IPS-18a (cell line): ENCODE results near the gene ANKRD44.

Source experiments
- H3K27ac ChIP-seq: one replicate; pipeline ENCODE4 v1.5.1; 2013; ENCODE audit warnings: low read length
- H3K27me3 ChIP-seq: one replicate; pipeline ENCODE4 v1.6.1; 2013; ENCODE audit warnings: mild to moderate bottlenecking, low read length; ENCODE audit not compliant: control insufficient read depth, insufficient read depth
- H3K36me3 ChIP-seq: one replicate; pipeline ENCODE4 v1.6.1; 2013; ENCODE audit warnings: low read depth, low read length; ENCODE audit not compliant: control insufficient read depth
- H3K4me1 ChIP-seq: one replicate; pipeline ENCODE4 v1.6.1; 2013; ENCODE audit warnings: low read depth, low read length; ENCODE audit not compliant: control insufficient read depth
- H3K4me3 ChIP-seq: one replicate; pipeline ENCODE4 v1.5.1; 2013; ENCODE audit warnings: low read length
- H3K9ac ChIP-seq: one replicate; pipeline ENCODE4 v1.6.1; 2013; ENCODE audit warnings: mild to moderate bottlenecking, low read length, moderate library complexity
- H3K9me3 ChIP-seq: one replicate; pipeline ENCODE4 v1.6.1; 2013; ENCODE audit warnings: low read depth, low read length; ENCODE audit not compliant: control insufficient read depth

ANKRD44 gene

GRCh38 chr2:197107291-197108269 lies 203.0 kb downstream of the ANKRD44 start:
- Histone ChIP-seq H3K36me3 (no peaks in the 10 kb centered on the region), H3K4me3 (no peak overlapping the region), H3K27ac (no peak overlapping the region), H3K9me3 (no peaks in the 10 kb centered on the region), H3K4me1 (no peaks in the 10 kb centered on the region), H3K9ac (no peak overlapping the region), H3K27me3 (no peaks in the 10 kb centered on the region)

- H3K27ac ChIP-seq: no peak overlapping the region
- H3K27me3 ChIP-seq: no peaks in the 10 kb centered on the region
- no peaks in the 10 kb centered on the region for H3K9me3 ChIP-seq
- H3K9ac ChIP-seq: no peak overlapping the region
- no peak overlapping the region for H3K4me3 ChIP-seq
- no peaks in the 10 kb centered on the region for H3K36me3 ChIP-seq
- no peaks in the 10 kb centered on the region for H3K4me1 ChIP-seq
Measured at GRCh38 chr2:197103363-197103762, 207.2 kb downstream of the ANKRD44 start.

GRCh38 chr2:197102231-197102630 lies 208.3 kb downstream of the ANKRD44 start:
- no peaks in the 10 kb centered on the region for H3K9me3 ChIP-seq
- no peaks in the 10 kb centered on the region for H3K4me1 ChIP-seq
- no peaks in the 10 kb centered on the region for H3K36me3 ChIP-seq
- H3K27me3 ChIP-seq: no peaks in the 10 kb centered on the region
- H3K9ac ChIP-seq: no peak overlapping the region
- H3K4me3 ChIP-seq: no peak overlapping the region
- no peak overlapping the region for H3K27ac ChIP-seq

- no peaks in the 10 kb centered on the region for H3K9me3 ChIP-seq
- H3K4me1 ChIP-seq: no peaks in the 10 kb centered on the region
- H3K27me3 ChIP-seq: no peaks in the 10 kb centered on the region
- no peak overlapping the region for H3K4me3 ChIP-seq
- no peak overlapping the region for H3K9ac ChIP-seq
- no peak overlapping the region for H3K27ac ChIP-seq
- H3K36me3 ChIP-seq: no peaks in the 10 kb centered on the region
Measured at GRCh38 chr2:197101519-197101918, 209.1 kb downstream of the ANKRD44 start.

- Histone ChIP-seq H3K9ac (no peak overlapping the region), H3K36me3 (no peaks in the 10 kb centered on the region), H3K9me3 (no peaks in the 10 kb centered on the region), H3K27ac (no peak overlapping the region), H3K4me1 (no peaks in the 10 kb centered on the region), H3K4me3 (no peak overlapping the region), H3K27me3 (no peaks in the 10 kb centered on the region)
Measured at GRCh38 chr2:197097578-197098366, 212.8 kb downstream of the ANKRD44 start.

GRCh38 chr2:197096649-197097048 lies 213.9 kb downstream of the ANKRD44 start:
- Histone ChIP-seq H3K27me3 (no peaks in the 10 kb centered on the region), H3K27ac (no peak overlapping the region), H3K9ac (no peak overlapping the region), H3K9me3 (no peaks in the 10 kb centered on the region), H3K4me3 (no peak overlapping the region), H3K4me1 (no peaks in the 10 kb centered on the region), H3K36me3 (no peaks in the 10 kb centered on the region)

- Histone ChIP-seq H3K4me3 (no peak overlapping the region), H3K27me3 (no peaks in the 10 kb centered on the region), H3K27ac (no peak overlapping the region), H3K36me3 (no peaks in the 10 kb centered on the region), H3K9me3 (no peaks in the 10 kb centered on the region), H3K9ac (no peak overlapping the region), H3K4me1 (peaks cover 4% of the 10 kb centered on the region)
Measured at GRCh38 chr2:197092431-197092830, 218.1 kb downstream of the ANKRD44 start.

GRCh38 chr2:197090742-197091367 lies 219.7 kb downstream of the ANKRD44 start:
- Histone ChIP-seq H3K36me3 (no peaks in the 10 kb centered on the region), H3K4me3 (no peak overlapping the region), H3K4me1 (peaks cover 4% of the 10 kb centered on the region), H3K9ac (no peak overlapping the region), H3K27ac (no peak overlapping the region), H3K9me3 (no peaks in the 10 kb centered on the region), H3K27me3 (no peaks in the 10 kb centered on the region)

GRCh38 chr2:197089655-197090054 lies 220.9 kb downstream of the ANKRD44 start:
- Histone ChIP-seq H3K9me3 (no peaks in the 10 kb centered on the region), H3K27me3 (no peaks in the 10 kb centered on the region), H3K36me3 (no peaks in the 10 kb centered on the region), H3K27ac (no peak overlapping the region), H3K9ac (no peak overlapping the region), H3K4me1 (peaks cover 4% of the 10 kb centered on the region), H3K4me3 (no peak overlapping the region)

GRCh38 chr2:197088694-197089093 lies 221.9 kb downstream of the ANKRD44 start:
- Histone ChIP-seq H3K36me3 (no peaks in the 10 kb centered on the region), H3K4me3 (no peak overlapping the region), H3K9ac (no peak overlapping the region)

GRCh38 chr2:197086500-197086899 lies 224.1 kb downstream of the ANKRD44 start:
- peaks cover 4% of the 10 kb centered on the region for H3K4me1 ChIP-seq
- H3K9me3 ChIP-seq: no peaks in the 10 kb centered on the region
- no peak overlapping the region for H3K4me3 ChIP-seq
- no peaks in the 10 kb centered on the region for H3K36me3 ChIP-seq
- no peak overlapping the region for H3K27ac ChIP-seq
- no peak overlapping the region for H3K9ac ChIP-seq
- no peaks in the 10 kb centered on the region for H3K27me3 ChIP-seq

More at GRCh38 chr2:197088694-197089093, 221.9 kb downstream of the ANKRD44 start:
- no peak overlapping the region for H3K27ac ChIP-seq
- H3K4me1 ChIP-seq: peaks cover 4% of the 10 kb centered on the region
- no peaks in the 10 kb centered on the region for H3K27me3 ChIP-seq
- no peaks in the 10 kb centered on the region for H3K9me3 ChIP-seq
